H9 (cell line): Measurements from ENCODE around the gene PDE3B. TPM values are rescaled to one million over a fixed set of nuclear protein-coding genes. Genes with fewer than 3 reads are reported as not detected.

Experiments
- DNase-seq: peaks from one replicate; pipeline ENCODE4 v3.0.0-alpha.2; 2017
- H2AFZ ChIP-seq: one replicate; pipeline ENCODE4 v1.6.1; 2013; ENCODE audit warnings: mild to moderate bottlenecking, low read length, control low read depth, moderate library complexity
- H2AK5ac ChIP-seq: 2 replicates; pipeline ENCODE4 v1.6.1; 2013; ENCODE audit warnings: low read length, control low read depth, mixed read lengths; ENCODE audit not compliant: insufficient read length
- H2BK120ac ChIP-seq: one replicate; pipeline ENCODE4 v1.6.1; 2013; ENCODE audit warnings: low read depth, mild to moderate bottlenecking, low read length, control low read depth, inconsistent platforms; ENCODE audit not compliant: poor library complexity, severe bottlenecking
- H2BK12ac ChIP-seq: 2 replicates; pipeline ENCODE4 v1.6.1; 2013; ENCODE audit warnings: low read length, control low read depth, mixed read lengths, low read depth; ENCODE audit not compliant: insufficient read length
- H2BK15ac ChIP-seq: 2 replicates; pipeline ENCODE4 v1.6.1; 2013; ENCODE audit warnings: low read depth, low read length, control low read depth
- H2BK20ac ChIP-seq: one replicate; pipeline ENCODE4 v1.6.1; 2013; ENCODE audit warnings: low read depth, mild to moderate bottlenecking, low read length, control low read depth, inconsistent platforms; ENCODE audit not compliant: poor library complexity, severe bottlenecking
- H2BK5ac ChIP-seq: 2 replicates; pipeline ENCODE4 v1.6.1; 2013; ENCODE audit warnings: low read length, control low read depth, mixed read lengths; ENCODE audit not compliant: insufficient read length
- H3K14ac ChIP-seq: 2 replicates; pipeline ENCODE4 v1.6.1; 2013; ENCODE audit warnings: low read length, control low read depth; ENCODE audit not compliant: insufficient read depth
- H3K18ac ChIP-seq: 2 replicates; pipeline ENCODE4 v1.6.1; 2013; ENCODE audit warnings: low read depth, mild to moderate bottlenecking, mixed read lengths, low read length, control low read depth; ENCODE audit not compliant: insufficient read length
- H3K23ac ChIP-seq: 2 replicates; pipeline ENCODE4 v1.6.1; 2013; ENCODE audit warnings: low read length, control low read depth, mixed read lengths, low read depth; ENCODE audit not compliant: insufficient read length
- H3K23me2 ChIP-seq: 2 replicates; pipeline ENCODE4 v1.6.1; 2013; ENCODE audit warnings: low read depth, mild to moderate bottlenecking, mixed read lengths, low read length, control low read depth; ENCODE audit not compliant: insufficient read length, poor library complexity, severe bottlenecking
- H3K27ac ChIP-seq: 2 replicates; pipeline ENCODE4 v1.5.1; 2013; ENCODE audit warnings: low read length, control low read depth, mixed read lengths, low read depth; ENCODE audit not compliant: insufficient read length
- H3K27me3 ChIP-seq: 2 replicates; pipeline ENCODE4 v1.6.1; 2013; ENCODE audit warnings: low read length, control low read depth, inconsistent platforms; ENCODE audit not compliant: insufficient read depth
- H3K4ac ChIP-seq: 2 replicates; pipeline ENCODE4 v1.6.1; 2013; ENCODE audit warnings: low read depth, mild to moderate bottlenecking, control low read depth, inconsistent platforms, low read length, moderate library complexity
- H3K4me1 ChIP-seq: 2 replicates; pipeline ENCODE4 v1.6.1; 2013; ENCODE audit warnings: low read length, control low read depth, inconsistent platforms; ENCODE audit not compliant: insufficient read depth
- H3K4me2 ChIP-seq: 2 replicates; pipeline ENCODE4 v1.6.1; 2013; ENCODE audit warnings: low read length, control low read depth, mixed read lengths; ENCODE audit not compliant: insufficient read length, insufficient read depth
- H3K56ac ChIP-seq: 2 replicates; pipeline ENCODE4 v1.6.1; 2013; ENCODE audit warnings: low read depth, mild to moderate bottlenecking, mixed read lengths, low read length, control low read depth; ENCODE audit not compliant: insufficient read length
- H3K79me1 ChIP-seq: 2 replicates; pipeline ENCODE4 v1.6.1; 2013; ENCODE audit warnings: low read depth, mild to moderate bottlenecking, moderate library complexity, low read length, control low read depth, inconsistent platforms; ENCODE audit not compliant: insufficient read depth, poor library complexity, severe bottlenecking
- H3K79me2 ChIP-seq: 2 replicates; pipeline ENCODE4 v1.6.1; 2013; ENCODE audit warnings: low read length, control low read depth, inconsistent platforms; ENCODE audit not compliant: insufficient read depth
- H3K9ac ChIP-seq: 2 replicates; pipeline ENCODE4 v1.6.1; 2013; ENCODE audit warnings: low read length, control low read depth, mixed read lengths; ENCODE audit not compliant: insufficient read length; ENCODE audit errors: extremely low read depth
- H3K9me3 ChIP-seq: one replicate; pipeline ENCODE4 v1.6.1; 2013; ENCODE audit warnings: low read depth, low read length, inconsistent platforms; ENCODE audit not compliant: control insufficient read depth
- H3T11ph ChIP-seq: one replicate; pipeline ENCODE4 v1.6.1; 2013; ENCODE audit warnings: mild to moderate bottlenecking, low read length, control low read depth, inconsistent platforms
- H4K20me1 ChIP-seq: one replicate; pipeline ENCODE4 v1.6.1; 2013; ENCODE audit not compliant: control insufficient read depth, insufficient read length, insufficient read depth
- H4K5ac ChIP-seq: 2 replicates; pipeline ENCODE4 v1.6.1; 2013; ENCODE audit warnings: low read depth, mild to moderate bottlenecking, mixed read lengths, low read length, control low read depth; ENCODE audit not compliant: insufficient read length
- H4K8ac ChIP-seq: replicated peaks from 2 replicates; pipeline ENCODE4 v1.6.1; 2013; ENCODE audit warnings: low read length, control low read depth, mixed read lengths, low read depth; ENCODE audit not compliant: insufficient read length
- H4K91ac ChIP-seq: 2 replicates; pipeline ENCODE4 v1.6.1; 2013; ENCODE audit warnings: low read depth, mild to moderate bottlenecking, moderate library complexity, mixed read lengths, low read length, control low read depth; ENCODE audit not compliant: insufficient read length
- H3K27ac Mint-ChIP-seq, 3 experiments: 2 replicates in 2 of 3; 3 replicates in 1 of 3; pipeline ENCODE4 v1.8.0; 2020 to 2021; ENCODE audit warnings: mixed read lengths in 3 of 3, mild to moderate bottlenecking in 1 of 3, moderate library complexity in 1 of 3
- H3K27me3 Mint-ChIP-seq: 2 replicates; pipeline ENCODE4 v1.8.0; 2021; ENCODE audit warnings: low read depth, mild to moderate bottlenecking, moderate library complexity, mixed read lengths
- H3K36me3 Mint-ChIP-seq, 3 experiments: 2 replicates in 2 of 3; 3 replicates in 1 of 3; pipeline ENCODE4 v1.8.0; 2020 to 2021; ENCODE audit warnings: low read depth in 3 of 3, mixed read lengths in 3 of 3; ENCODE audit not compliant: insufficient read depth in 1 of 3
- H3K4me1 Mint-ChIP-seq, 2 experiments: 2 replicates each; pipeline ENCODE4 v1.8.0; 2020; ENCODE audit warnings: mixed read lengths in 2 of 2
- H3K4me3 Mint-ChIP-seq, 2 experiments: 2 replicates in 1 of 2; 3 replicates in 1 of 2; pipeline ENCODE4 v1.8.0; 2020 to 2021; ENCODE audit warnings: mild to moderate bottlenecking in 2 of 2, mixed read lengths in 2 of 2, moderate library complexity in 1 of 2
- H3K9me3 Mint-ChIP-seq, 2 experiments: 2 replicates in 1 of 2; 3 replicates in 1 of 2; pipeline ENCODE4 v1.8.0; 2020; ENCODE audit warnings: mild to moderate bottlenecking in 2 of 2, mixed read lengths in 2 of 2, moderate library complexity in 1 of 2
- CTCF ChIP-seq: fragments of 200-600 bp; sonication (generic); conservative IDR thresholded peaks from 3 replicates; pipeline ENCODE4 v1.8.0; 2021; ENCODE audit warnings: antibody characterized with exemption, mild to moderate bottlenecking
- WGBS: extraction: QIAGEN DNeasy Blood & Tissue Kit; methylation state at CpG from one replicate; pipeline ENCODE4 v1.1.7; 2013; ENCODE audit warnings: missing lambda C conversion rate, low lambda C conversion rate, mixed read lengths; ENCODE audit not compliant: insufficient read length; ENCODE audit errors: extremely low coverage; 5-methylcytosine and 5-hydroxymethylcytosine counted together
- total RNA-seq: library from RNA; stranded (reverse); gene quantifications from 2 replicates; pipeline ENCODE4 v1.2.1, GENCODE V29; 2021

PDE3B gene
- total RNA-seq, 1 experiment from 2014 or later: 6.6 TPM

DNA sequence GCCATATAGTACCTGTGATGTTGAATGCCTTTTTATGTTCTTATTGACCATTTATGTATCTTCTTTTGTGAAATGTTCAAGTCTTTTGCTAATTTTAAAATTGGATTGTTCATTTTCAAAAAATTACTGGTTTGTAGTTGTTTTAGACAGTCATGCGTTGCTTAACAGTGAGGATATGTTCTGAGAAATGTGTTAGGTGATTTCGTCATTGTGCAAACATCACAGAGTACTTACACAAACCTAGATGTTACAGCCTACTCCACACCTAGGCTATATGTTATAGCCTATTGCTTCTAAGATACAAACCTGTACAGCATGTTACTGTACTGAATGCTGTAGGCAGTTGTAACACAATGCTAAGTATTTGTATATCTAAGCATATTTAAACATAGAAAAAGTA lies 32.5 kb downstream of the PDE3B start:
- H3K27me3 ChIP-seq: no peaks in the 10 kb centered on the region
- H3K4ac ChIP-seq: no peak overlapping the region
- H2AFZ ChIP-seq: no peak overlapping the region
- no peak overlapping the region for H4K5ac ChIP-seq
- H3K4me2 ChIP-seq: no peak overlapping the region
- Mint-ChIP-seq H3K4me3 (no peak overlapping the region), H3K4me1 (peaks cover 4 to 8% of the 10 kb centered on the region in 2 experiments; a peak in 2 of 4 replicates), H3K27me3 (no peaks in the 10 kb centered on the region), H3K9me3 (peaks cover 0 to 2% of the 10 kb centered on the region in 2 experiments; a peak in 1 of 5 replicates), H3K36me3 (peaks cover 0 to 7% (median 0%) of the 10 kb centered on the region in 3 experiments; a peak in 2 of 7 replicates), H3K27ac (no peak overlapping the region)
- H3K18ac ChIP-seq: no peak overlapping the region
- H2BK5ac ChIP-seq: no peak overlapping the region
- no peak overlapping the region for H2AK5ac ChIP-seq
- no peak overlapping the region for H2BK15ac ChIP-seq
- H2BK12ac ChIP-seq: no peak overlapping the region
- H4K91ac ChIP-seq: no peak overlapping the region
- no peak overlapping the region for H3K14ac ChIP-seq
- no CpG with 5 or more reads among the region's 2 CpGs for WGBS
- H3K4me1 ChIP-seq: no peaks in the 10 kb centered on the region
- H3K79me1 ChIP-seq: peaks cover 2% of the 10 kb centered on the region
- no peak overlapping the region for H3K9ac ChIP-seq
- no peaks in the 10 kb centered on the region for H4K20me1 ChIP-seq
- no peak overlapping the region for H4K8ac ChIP-seq
- no peak overlapping the region for H3K27ac ChIP-seq
- H2BK20ac ChIP-seq: no peak overlapping the region
- no peaks in the 10 kb centered on the region for H3K9me3 ChIP-seq
- H3K56ac ChIP-seq: no peak overlapping the region
- no peak overlapping the region for H3K23ac ChIP-seq
- H3K23me2 ChIP-seq: no peaks in the 10 kb centered on the region
- DNase-seq: no peak
- no peak for TF ChIP-seq CTCF
- no peaks in the 10 kb centered on the region for H3K79me2 ChIP-seq
- H2BK120ac ChIP-seq: no peak overlapping the region
- H3T11ph ChIP-seq: no peak overlapping the region
